Measurements from ENCODE around the gene SPRR3. TPM values are rescaled to one million over a fixed set of nuclear protein-coding genes. Genes with fewer than 3 reads are reported as not detected.

Gene SPRR3
- total RNA-seq, 1 experiment from 2014 or later: not detected

DNA sequence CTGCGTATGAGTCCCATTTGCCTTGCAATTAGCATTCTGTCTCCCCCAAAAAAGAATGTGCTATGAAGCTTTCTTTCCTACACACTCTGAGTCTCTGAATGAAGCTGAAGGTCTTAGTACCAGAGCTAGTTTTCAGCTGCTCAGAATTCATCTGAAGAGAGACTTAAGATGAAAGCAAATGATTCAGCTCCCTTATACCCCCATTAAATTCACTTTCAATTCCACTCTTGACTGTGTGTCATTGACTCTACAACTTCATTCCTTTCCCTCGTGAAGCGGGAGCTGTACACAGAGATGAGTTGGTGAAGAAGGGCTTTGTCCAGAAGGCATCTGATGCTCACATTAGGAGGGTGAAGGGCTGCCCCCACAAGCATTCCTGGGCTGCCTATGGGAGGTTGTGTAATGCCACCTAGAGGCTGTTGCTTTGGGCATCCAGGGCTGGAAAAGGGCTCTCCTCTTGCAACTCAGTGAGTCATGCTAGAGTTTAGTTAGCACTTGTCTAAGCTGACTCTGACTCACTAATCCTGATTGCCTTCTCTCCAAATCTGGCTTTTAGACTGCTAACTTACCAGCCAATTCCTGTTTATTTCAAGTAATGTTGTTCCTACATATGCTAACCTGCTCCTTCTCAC is 31.2 kb downstream of the SPRR3 start:
- Histone ChIP-seq H3K36me3 (ENCODE audit: control insufficient read depth in 1 of 2, insufficient read depth in 2 of 2, low read length in 2 of 2) (no peaks in the 10 kb centered on the region), H3K9ac (ENCODE audit: low read length) (no peak overlapping the region), H3K4me1 (ENCODE audit: control insufficient read depth in 1 of 2, insufficient read depth in 2 of 2, low read length in 2 of 2) (peaks cover 0 to 6% of the 10 kb centered on the region in 2 experiments; a peak in 1 of 4 replicates), H3K27me3 (ENCODE audit: insufficient read depth, low read length) (peaks cover 7% of the 10 kb centered on the region), H2AFZ (ENCODE audit: low read depth, low read length, poor library complexity, severe bottlenecking) (no peak overlapping the region), H3K4me3 (replicated peaks in 1 of 2; ENCODE audit: low read depth in 1 of 2, low read length in 2 of 2) (no peak overlapping the region), H3K4me2 (ENCODE audit: low read length) (no peak overlapping the region), H4K20me1 (ENCODE audit: insufficient read depth) (no peaks in the 10 kb centered on the region), H3K27ac (ENCODE audit: low read depth, low read length) (no peak overlapping the region), H3K9me3 (ENCODE audit: control insufficient read depth in 1 of 2, insufficient read depth in 1 of 2, low read depth in 1 of 2, low read length in 2 of 2) (no peaks in the 10 kb centered on the region), H3K9me2 (ENCODE audit: insufficient read depth) (no peaks in the 10 kb centered on the region), H3K79me2 (ENCODE audit: insufficient read depth, low read length) (no peaks in the 10 kb centered on the region)
- ChIA-PET POLR2A (no interaction called here), CTCF (interaction anchor here (1.1 kb wide), 1 partner anchor 160 kb away, joined by 3 read pairs; no protein-coding TSS in a partner anchor), RAD21 (ENCODE audit: low non-redundant PET in 1 of 2, low total read pairs in 2 of 2, uncharacterized antibody in 2 of 2, unreplicated experiment in 2 of 2) (interaction anchor here (0.6 kb wide), 2 partner anchors 113 to 115 kb away, joined by 3 read pairs; no protein-coding TSS in a partner anchor)
- intact Hi-C loops (cut with micrococcal nuclease): loop anchor here (5.0 kb wide), 2 partner anchors 160 to 380 kb away; no protein-coding TSS in a partner anchor
- ATAC-seq: peak; percentile 98
- TF ChIP-seq ZNF274 (IDR thresholded peaks at IDR 0.05; ENCODE audit: low read depth, low read length) (no peak), RAD21 (IDR thresholded peaks at IDR 0.05; ENCODE audit: low read depth) (peak; percentile 65), SRF (IDR thresholded peaks at IDR 0.05; ENCODE audit: low read depth) (0 out of 2 replicates have a peak, but pooled peaks have one; percentile 18), FOSL1 (IDR thresholded peaks at IDR 0.05; ENCODE audit: low read depth) (peak; percentile 46), CEBPB (IDR thresholded peaks at IDR 0.05; ENCODE audit: low read depth) (peak; percentile 50), SIN3A (IDR thresholded peaks at IDR 0.05; ENCODE audit: low read depth) (no peak), CTCF (IDR thresholded peaks at IDR 0.05 in 2 of 3, conservative IDR thresholded peaks at IDR 0.05 in 1 of 3; ENCODE audit: borderline replicate concordance in 1 of 3, insufficient read depth in 1 of 3, low read depth in 2 of 3, low read length in 2 of 3) (peak; percentile 37 to 56 (median 53); a peak in 5 of 6 replicates)
- no TSS peak for BruUV-seq (replicated peaks)
- DNase-seq (ENCODE audit: low read depth, low spot score): peak; percentile 36

DNA sequence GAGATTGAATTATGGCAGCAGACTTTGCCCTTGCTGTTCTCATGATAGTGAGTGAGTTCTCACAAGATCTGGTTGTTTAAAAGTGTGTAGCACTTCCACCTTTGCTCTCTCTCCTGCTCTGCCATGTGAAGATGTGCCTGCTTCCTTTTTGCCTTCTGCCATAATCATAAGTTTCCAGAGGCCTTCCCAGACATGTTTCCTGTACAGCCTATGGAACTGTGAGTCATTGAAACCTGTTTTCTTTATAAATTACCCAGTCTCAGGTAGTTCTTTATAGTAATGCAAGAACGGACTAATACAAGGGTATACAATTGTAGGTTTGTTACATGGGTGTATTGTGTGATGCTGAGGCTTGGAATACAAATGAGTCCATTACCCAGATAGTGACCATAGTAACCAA is 33.7 kb downstream of the SPRR3 start:
- Histone ChIP-seq H3K4me1 (ENCODE audit: control insufficient read depth in 1 of 2, insufficient read depth in 2 of 2, low read length in 2 of 2) (peaks cover 0 to 6% of the 10 kb centered on the region in 2 experiments; a peak in 1 of 4 replicates), H3K27me3 (ENCODE audit: insufficient read depth, low read length) (peaks cover 4% of the 10 kb centered on the region), H3K9me3 (ENCODE audit: control insufficient read depth in 1 of 2, insufficient read depth in 1 of 2, low read depth in 1 of 2, low read length in 2 of 2) (no peaks in the 10 kb centered on the region), H3K4me2 (ENCODE audit: low read length) (no peak overlapping the region), H3K9ac (ENCODE audit: low read length) (no peak overlapping the region), H3K27ac (ENCODE audit: low read depth, low read length) (no peak overlapping the region), H2AFZ (ENCODE audit: low read depth, low read length, poor library complexity, severe bottlenecking) (no peak overlapping the region), H3K9me2 (ENCODE audit: insufficient read depth) (no peaks in the 10 kb centered on the region), H4K20me1 (ENCODE audit: insufficient read depth) (no peaks in the 10 kb centered on the region), H3K36me3 (ENCODE audit: control insufficient read depth in 1 of 2, insufficient read depth in 2 of 2, low read length in 2 of 2) (no peaks in the 10 kb centered on the region), H3K4me3 (replicated peaks in 1 of 2; ENCODE audit: low read depth in 1 of 2, low read length in 2 of 2) (no peak overlapping the region), H3K79me2 (ENCODE audit: insufficient read depth, low read length) (no peaks in the 10 kb centered on the region)
- DNase-seq (ENCODE audit: low read depth, low spot score): no peak
- intact Hi-C loops (cut with micrococcal nuclease): no loop called here
- no TSS peak for BruUV-seq (replicated peaks)
- no peak for ATAC-seq
- ChIA-PET POLR2A (no interaction called here), CTCF (no interaction called here), RAD21 (ENCODE audit: low non-redundant PET in 1 of 2, low total read pairs in 2 of 2, uncharacterized antibody in 2 of 2, unreplicated experiment in 2 of 2) (no interaction called here)
- no peak for TF ChIP-seq RAD21 (IDR thresholded peaks at IDR 0.05; ENCODE audit: low read depth)
- TF ChIP-seq ELF1 (IDR thresholded peaks at IDR 0.05; ENCODE audit: borderline replicate concordance, low read depth): no peak
- no peak for TF ChIP-seq ZFX (IDR thresholded peaks at IDR 0.05)
- TF ChIP-seq CBX3 (IDR thresholded peaks at IDR 0.05; ENCODE audit: low read depth): no peak
- no peak for TF ChIP-seq JUND (IDR thresholded peaks at IDR 0.05)
- TF ChIP-seq, protein P1, sequence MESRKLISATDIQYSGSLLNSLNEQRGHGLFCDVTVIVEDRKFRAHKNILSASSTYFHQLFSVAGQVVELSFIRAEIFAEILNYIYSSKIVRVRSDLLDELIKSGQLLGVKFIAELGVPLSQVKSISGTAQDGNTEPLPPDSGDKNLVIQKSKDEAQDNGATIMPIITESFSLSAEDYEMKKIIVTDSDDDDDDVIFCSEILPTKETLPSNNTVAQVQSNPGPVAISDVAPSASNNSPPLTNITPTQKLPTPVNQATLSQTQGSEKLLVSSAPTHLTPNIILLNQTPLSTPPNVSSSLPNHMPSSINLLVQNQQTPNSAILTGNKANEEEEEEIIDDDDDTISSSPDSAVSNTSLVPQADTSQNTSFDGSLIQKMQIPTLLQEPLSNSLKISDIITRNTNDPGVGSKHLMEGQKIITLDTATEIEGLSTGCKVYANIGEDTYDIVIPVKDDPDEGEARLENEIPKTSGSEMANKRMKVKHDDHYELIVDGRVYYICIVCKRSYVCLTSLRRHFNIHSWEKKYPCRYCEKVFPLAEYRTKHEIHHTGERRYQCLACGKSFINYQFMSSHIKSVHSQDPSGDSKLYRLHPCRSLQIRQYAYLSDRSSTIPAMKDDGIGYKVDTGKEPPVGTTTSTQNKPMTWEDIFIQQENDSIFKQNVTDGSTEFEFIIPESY (IDR thresholded peaks at IDR 0.05; ENCODE audit: extremely low read depth, insufficient replicate concordance, low read length): no peak
- no peak for TF ChIP-seq SRF (IDR thresholded peaks at IDR 0.05; ENCODE audit: low read depth)
- no peak for TF ChIP-seq SP1 (IDR thresholded peaks at IDR 0.05; ENCODE audit: low read depth)
- no peak for TF ChIP-seq YY1 (IDR thresholded peaks at IDR 0.05; ENCODE audit: extremely low read depth, insufficient replicate concordance, low read depth, low read length)

Data from HCT116 (cell line).